ENCODE measurements around the gene TTC8.
"Not testable (repeated sequence)": the region's sequence is repeated elsewhere in the genome, so short reads cannot be mapped to it uniquely, and the experiment has no call there.

The TTC8 gene

GRCh38 chr14:88824314-88825077 lies at the start of gene TTC8:
Gene TTC8, plus strand, starts transcription at chr14:88824651. Its CDS starts 57 bp downstream, at chr14:88824708.
- peak; percentile 83 for DNase-seq

GRCh38 chr14:88775532-88775931 lies 48.9 kb upstream of the TTC8 start:
- DNase-seq = no peak

DNA sequence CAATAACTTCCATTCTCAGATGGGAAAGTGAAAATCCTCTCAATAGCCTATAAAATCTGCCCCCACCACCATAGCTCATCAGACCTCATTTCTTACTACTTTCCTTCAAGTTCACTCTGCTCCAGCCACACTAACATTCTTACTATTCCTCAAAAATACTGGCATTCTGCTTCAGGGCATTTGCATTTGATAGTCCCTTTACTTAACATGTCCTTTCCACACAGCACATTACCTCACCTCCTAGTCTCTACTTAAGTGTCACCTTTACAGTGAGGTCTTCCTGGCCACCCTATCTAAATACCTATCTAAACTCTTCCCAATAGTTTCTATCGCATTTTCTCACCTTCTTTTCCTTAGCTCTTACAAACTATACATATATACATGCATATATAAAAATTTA lies 38.5 kb upstream of the TTC8 start:
- DNase-seq = no peak

- DNase-seq = no peak
These were observed 37.7 kb upstream of the TTC8 start for GRCh38 chr14:88786715-88787114.

DNA sequence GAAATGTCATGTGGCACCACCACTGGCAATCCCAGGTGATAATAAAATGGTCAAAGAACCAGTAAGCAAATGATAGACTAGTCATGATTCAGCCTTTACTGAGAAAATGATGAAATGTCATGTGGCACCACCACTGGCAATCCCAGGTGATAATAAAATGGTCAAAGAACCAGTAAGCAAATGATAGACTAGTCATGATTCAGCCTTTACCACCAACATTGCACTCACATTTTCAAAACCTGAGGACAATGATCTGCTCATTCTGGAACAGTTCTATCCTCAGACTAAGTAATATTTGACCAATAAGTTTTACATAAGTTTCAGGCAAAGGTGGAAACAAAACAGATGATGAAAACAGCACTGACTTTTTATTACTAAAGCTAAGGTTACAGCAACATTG lies 34.9 kb upstream of the TTC8 start:
- DNase-seq = not testable (repeated sequence)

- DNase-seq = no peak
These were observed 33.8 kb upstream of the TTC8 start for GRCh38 chr14:88790501-88791251.

DNA sequence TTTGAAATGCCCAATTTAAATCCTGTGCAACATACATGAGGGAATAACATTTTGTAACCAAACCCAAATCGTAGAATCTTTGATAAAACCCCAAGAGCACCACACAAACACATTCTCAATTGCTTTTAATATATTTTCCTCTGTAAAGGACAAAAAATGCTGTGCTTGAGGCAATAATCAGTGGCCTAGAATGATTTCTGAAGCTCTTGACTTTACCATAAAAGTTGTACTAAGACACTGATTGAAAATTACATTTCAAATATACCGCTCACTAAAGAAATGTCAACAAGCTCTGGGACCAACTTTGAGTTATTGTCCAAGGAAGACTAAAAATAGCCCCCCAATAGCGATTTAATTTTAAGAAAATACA lies 33.2 kb upstream of the TTC8 start:
- no peak for DNase-seq

GRCh38 chr14:88791629-88792472 lies 32.6 kb upstream of the TTC8 start:
- DNase-seq = no peak

- peak; percentile 82 for DNase-seq
These were observed 31.8 kb upstream of the TTC8 start, which contains the start of gene EML5 for GRCh38 chr14:88792473-88793258. Gene EML5, minus strand, starts transcription at chr14:88792953. Its CDS starts 450 bp downstream, at chr14:88792503.

DNA sequence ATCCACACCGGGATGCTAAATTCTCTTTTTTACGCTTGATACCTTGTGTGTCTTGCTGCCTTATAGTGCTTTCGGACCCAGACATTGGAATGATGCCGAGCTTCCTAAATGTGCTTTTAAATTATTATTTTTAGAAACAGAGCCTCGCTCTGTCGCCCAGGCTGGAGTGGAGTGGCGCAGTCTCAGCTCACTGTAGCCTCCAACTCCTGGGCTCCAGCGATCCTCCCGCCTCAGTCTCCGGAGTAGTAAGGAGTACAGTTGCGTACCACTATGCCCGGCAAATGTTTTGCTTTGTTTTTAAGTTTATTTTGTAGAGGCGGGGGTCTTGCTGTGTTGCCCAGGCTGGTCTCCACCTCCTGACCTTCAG lies 31.2 kb upstream of the TTC8 start:
- no peak for DNase-seq

DNA sequence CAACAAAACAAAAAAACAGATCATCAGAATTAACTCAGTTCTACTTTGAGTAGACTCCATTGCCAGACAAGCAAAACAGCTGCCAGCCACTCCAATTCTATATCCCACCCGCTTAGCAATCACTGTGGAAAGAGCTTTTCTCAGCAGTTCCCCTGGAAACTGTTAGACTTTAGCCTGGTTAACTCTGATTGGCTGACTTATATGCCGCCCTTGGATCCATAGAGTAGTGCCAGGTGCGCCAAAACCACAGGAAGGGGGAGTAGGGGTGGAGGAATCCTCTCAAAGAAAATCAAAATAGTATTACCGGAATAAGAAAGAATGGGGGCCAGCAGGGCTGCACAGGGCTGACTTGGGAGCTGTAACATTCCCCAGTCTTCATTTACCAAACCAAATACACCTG lies 26.3 kb upstream of the TTC8 start:
- DNase-seq = no peak

DNA sequence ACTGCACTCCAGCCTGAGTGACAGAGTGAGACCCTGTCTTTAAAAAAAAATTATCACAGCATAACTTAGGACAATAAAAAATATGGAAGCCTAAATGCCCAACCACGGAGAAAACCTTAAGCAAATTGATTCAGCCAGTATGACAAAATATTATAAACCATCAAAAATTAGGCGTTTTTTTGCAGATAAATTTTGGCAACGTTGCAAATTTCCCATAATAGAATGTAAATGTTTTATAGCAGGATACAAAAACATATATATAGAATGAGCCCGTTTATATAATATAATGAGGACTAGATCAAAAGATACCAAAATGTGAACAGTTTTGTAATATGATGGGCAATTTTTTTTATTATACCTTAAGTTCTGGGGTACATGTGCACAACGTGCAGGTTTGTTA lies 24.9 kb upstream of the TTC8 start:
- no peak for DNase-seq

DNA sequence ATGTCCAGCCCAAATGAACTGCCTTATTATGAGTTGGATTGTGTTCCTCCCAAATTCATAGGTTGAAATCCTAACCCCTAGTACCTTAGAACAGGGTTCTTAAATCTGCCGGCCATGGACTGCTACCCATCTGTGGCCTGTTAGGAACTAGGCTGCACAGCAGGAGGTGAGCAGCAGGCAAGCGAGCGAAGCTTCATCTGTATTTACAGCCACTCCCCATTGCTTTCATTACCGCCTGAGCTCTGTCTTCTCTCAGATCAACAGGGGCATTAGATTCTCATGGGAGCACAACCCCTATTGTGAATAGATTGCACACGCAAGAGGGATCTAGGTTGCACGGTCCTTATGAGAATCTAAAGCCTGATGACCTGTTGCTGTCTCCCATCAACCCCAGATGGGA lies 21.9 kb upstream of the TTC8 start:
- DNase-seq = no peak

DNA sequence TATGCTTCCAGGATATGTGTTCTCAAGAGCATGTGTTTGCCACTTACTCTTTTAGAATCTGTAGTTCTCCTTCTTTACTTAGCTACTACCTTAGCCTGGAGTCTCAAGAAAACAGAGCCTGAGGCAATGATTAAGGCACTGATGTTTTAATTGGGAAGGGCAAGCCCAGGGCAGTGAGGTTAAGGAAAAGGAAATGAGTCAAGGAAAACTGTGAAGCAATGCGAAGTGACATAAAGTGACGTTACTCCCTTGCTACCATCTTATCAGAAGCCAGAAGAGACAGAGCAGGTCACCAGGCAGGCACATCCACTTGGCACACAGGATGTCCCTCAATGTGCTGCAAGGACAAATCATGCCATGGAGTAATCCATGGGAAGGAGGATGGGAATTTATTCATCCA lies 20.4 kb upstream of the TTC8 start:
- DNase-seq = no peak

GRCh38 chr14:88804477-88804876 lies 20.0 kb upstream of the TTC8 start:
- DNase-seq = no peak

DNA sequence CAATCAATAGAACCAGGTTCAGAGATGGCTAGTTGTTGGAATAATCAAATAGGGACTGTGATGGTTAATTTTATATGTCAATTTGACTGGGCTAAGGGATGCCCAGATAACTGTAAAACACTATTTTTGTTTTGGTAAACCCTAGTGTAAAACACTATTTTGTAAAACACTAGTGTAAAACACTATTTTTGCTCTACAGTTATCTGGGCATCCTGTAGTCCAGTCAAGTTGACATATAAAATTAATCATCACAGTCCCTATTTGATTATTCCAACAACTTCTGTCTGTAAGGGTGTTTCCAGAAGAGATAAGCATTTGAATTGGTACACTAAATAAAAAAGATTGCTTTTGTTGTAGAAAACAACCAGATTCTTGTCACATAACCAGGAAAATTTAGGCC lies 16.1 kb upstream of the TTC8 start:
- DNase-seq = no peak

DNA sequence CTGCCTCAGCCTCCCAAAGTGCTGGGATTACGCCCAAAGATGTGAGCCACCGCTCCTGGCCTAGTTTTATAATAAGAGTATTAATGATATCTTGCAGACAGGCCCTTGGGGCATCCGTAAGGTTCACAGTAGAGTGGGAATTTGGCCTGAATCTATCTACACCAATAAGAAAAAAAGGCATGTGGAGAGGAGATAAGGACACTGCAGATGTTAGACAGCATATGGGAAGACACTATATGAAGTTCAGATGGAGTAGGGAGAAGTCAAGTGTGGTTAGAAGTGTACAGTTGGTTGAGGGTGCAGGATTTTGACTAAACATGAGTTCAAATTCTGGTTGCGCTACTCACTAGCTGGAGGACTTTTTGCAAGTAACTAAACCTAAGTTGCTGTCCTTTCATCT lies 8.5 kb upstream of the TTC8 start:
- DNase-seq = no peak

GRCh38 chr14:88818018-88818417 lies 6.4 kb upstream of the TTC8 start:
- DNase-seq = no peak

GRCh38 chr14:88819674-88820073 lies 4.8 kb upstream of the TTC8 start:
- not testable (repeated sequence) for DNase-seq

DNA sequence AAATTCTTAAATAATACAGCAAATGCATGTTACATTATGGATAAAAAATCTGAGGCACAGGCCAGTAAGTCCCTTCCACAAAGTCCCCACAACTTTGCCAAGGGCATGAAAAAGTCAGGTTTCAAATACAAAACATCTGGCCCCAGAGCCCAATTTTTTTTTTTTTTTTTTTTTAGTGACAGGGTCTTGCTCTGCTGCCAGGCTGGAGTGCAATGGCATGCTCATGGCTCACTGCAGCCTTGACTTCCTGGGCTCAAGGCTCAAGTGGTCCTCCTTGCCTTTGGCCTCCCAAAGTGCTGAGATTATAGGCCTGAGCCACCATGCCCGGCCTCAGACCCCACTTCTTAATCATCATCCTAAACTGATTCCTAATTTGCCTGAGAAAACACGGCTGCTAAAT lies 3.1 kb upstream of the TTC8 start:
- DNase-seq = no peak

GRCh38 chr14:88821888-88822287 lies 2.6 kb upstream of the TTC8 start:
- no peak for DNase-seq

DNA sequence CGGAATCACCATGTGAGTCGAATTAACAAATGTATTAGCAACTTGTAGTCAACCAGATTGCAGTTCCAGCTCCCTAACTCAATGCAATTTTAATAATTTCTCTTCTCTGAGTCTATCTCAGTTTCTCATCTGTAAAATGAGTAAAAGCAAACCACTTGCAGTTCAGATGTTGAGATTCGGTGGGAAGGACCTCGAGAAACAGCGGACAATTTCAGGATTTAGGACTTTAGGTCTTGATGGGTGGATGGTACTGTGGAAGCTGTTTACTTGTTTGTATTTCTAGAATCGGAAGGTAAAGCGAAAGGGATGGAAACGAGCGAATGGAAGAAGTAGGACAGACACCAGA lies 510 bp upstream of the TTC8 start:
- DNase-seq = no peak

GRCh38 chr14:88825078-88825458 lies 617 bp downstream of the TTC8 start:
- DNase-seq = no peak

Data from activated naive CD4-positive, alpha-beta T cell treated with Interleukin-2 at 50 U/mL for 16 hours (primary cell).